HG03097 (cell line): ENCODE data around the gene GNL1.
"Not testable (repeated sequence)": the region's sequence is repeated elsewhere in the genome, so short reads cannot be mapped to it uniquely, and the experiment has no call there.

Experiments
- ATAC-seq: cut with Tn5 transposase; IDR thresholded peaks from one replicate; pipeline ENCODE4 v1.9.1; 2021; ENCODE audit not compliant: unreplicated experiment, low FRiP score

The GNL1 gene

DNA sequence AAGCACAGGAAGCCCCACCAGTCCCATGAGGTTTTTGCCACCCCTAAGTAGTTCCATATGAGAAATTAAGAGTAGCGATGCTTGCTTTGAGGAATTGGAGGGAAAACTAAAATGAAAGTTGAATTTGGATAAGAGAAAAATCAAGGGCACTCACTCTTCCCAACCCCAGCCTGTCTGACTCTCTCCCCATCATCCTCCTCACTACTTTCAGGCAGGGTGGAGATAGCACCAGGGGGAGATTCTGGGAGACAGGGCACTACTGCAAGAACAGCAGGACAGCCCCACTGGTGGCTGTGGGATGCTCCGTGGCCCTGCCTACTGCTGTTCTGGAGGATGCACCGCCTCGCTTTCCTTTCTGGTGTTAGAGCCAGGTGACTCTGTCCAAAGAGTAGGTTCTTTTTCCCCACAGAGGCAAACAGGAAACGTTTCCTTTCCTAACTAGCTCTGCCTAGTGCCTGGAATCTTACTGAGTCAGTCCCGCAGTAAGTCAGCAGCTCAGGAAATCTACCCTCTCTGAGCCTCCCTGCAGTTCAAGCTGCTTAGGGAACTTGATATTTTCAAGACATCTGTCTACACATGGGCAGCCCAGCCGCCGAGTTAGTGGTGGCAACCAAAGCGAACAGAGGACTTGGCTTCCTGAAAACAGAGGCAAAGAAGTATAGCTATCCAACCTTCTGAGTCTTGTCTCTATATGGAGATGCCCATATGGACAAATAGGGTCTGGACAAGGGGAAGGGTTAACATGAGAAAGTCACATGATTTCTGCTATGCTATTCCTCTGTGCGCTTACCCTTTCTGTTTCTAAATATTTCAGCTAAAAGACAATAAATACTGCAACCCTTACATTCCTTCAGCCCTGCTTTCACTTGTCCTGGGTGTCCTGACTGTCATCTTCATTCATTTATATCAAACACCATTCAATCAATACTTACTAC is 55.6 kb downstream of the GNL1 start:
- ATAC-seq = no peak

DNA sequence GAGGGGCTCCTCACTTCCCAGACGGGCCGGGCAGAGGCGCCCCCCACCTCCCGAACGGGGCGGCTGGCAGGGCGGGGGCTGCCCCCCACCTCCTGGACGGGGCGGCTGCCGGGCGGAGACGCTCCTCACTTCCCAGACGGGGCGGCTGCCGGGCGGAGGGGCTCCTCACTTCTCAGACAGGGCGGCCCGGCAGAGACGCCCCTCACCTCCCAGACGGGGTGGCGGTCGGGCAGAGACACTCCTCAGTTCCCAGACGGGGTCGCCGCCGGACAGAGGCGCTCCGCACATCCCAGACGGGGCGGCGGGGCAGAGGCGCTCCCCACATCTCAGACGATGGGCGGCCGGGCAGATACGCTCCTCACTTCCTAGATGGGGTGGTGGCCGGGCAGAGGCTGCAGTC is 57.6 kb downstream of the GNL1 start:
- ATAC-seq = not testable (repeated sequence)

DNA sequence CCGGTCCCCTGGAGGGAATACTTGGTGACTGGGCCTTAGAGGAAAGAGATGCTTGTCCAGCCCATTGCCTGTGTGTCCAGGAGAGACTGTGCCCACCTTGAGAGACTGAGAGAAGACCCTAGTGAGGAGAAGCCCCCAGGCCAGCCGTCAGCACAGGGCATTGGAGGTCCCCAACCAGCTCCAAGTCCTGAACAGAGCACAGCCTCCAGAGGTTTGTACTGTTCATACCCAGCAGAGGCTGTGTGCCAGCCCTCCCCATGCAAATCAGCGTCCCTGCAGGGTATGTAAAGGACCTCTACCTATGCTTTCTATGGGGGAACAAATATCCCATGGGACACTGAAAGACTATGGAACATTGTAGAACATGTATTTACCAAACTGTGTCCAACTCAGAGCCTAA is 58.6 kb downstream of the GNL1 start:
- no peak for ATAC-seq

DNA sequence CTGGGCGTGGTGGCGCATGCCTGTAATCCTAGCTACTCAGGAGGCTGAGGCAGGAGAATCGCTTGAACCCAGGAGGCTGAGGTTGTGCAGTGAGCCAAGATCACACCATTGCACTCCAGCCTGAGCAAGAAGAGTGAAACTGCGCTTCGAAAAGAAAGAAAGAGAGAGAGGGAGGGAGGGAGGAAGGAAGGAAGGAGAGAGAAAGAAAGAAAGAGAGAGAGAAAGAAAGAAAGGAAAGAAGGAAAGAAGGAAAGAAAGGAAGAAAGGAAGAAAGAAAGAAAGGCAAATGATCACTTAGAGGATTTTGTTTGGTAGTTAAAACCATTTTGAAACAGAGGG is 59.1 kb downstream of the GNL1 start:
- not testable (repeated sequence) for ATAC-seq

DNA sequence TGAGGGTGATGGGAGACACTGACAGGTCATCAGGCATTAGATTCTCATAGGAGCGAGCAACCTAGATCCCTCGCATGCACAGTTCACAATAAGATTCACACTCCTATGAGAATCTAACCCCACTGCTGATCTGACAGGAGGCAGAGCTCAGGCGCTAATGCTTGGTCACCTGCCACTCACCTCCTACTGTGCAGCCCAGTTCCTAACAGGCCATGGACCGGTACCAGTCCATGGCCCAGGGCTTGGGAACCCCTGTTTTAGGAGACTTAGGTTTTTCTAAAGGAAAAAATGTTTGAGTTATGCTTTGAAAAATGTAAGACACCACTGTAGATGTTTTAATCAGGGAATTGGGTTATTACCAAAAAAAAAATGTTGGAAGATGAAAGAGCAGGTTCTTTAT is 60.3 kb downstream of the GNL1 start:
- ATAC-seq = no peak

DNA sequence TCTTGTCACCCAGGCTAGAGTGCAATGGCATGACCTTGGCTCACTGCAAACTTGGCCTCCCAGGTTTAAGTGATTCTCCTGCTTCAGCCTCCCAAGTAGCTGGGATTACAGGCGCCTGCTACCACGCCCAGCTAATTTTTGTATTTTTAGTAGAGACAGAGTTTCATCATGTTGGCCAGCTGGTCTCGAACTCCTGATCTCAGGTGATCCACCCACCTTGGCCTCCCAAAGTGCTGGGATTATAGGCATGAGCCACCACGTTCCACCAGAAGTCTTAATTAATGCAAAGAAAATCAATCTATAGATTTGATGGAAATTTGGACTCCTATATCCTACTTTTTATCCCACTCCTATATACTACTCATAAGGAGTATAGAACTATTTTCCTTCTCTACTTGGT is 61.2 kb downstream of the GNL1 start:
- not testable (repeated sequence) for ATAC-seq

DNA sequence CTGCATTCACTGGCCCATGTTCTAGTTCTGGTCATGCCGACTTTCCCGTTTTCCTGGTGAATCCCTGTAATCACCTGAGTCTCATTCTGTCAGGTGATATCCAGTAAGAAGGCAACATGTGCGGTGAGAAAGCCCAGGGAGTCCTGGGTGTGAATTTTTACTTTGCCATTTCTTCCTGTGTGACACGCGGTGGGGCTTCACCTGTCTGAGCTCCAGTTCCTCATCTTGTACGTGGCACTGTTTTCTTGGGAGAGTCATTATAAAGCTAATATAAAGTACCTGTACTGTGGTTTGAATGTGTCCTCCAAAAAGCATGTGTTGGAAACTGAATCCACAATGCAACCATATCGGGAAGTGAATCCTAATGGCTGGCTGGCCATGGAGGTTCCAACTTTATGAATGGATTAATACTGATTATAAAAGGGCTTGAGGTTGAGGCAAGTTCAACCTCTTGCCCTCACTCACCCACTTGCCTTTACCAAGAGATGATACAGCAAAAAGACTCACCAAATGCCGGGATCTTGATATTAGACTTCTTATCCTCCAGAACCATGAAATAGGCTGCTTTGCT is 61.9 kb downstream of the GNL1 start:
- ATAC-seq = no peak

DNA sequence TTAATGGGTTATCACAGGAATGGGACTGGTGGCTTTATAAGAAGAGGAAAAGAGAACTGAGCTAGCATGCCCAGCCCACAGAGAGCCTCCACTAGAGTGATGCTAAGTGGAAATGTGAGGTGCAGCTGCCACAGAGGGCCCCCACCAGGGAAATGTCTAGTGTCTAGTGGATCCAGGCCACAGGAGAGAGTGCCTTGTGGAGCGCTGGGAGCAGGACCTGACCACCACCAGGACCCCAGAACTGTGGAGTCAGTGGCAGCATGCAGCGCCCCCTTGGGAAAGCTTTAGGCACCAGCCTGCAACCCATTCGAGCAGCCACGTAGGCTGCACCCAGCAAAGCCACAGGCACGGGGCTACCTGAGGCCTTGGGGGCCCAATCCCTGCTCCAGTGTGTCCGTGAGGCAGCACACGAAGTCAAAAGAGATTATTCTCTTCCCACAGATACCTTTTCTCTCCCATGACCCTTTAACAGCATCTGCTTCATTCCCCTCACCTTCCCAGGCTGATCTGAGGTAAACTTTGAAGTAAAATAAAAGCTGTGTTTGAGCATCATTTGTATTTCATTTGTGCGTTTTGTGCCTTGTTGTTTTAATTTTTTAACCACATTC is 62.5 kb downstream of the GNL1 start:
- ATAC-seq = no peak

DNA sequence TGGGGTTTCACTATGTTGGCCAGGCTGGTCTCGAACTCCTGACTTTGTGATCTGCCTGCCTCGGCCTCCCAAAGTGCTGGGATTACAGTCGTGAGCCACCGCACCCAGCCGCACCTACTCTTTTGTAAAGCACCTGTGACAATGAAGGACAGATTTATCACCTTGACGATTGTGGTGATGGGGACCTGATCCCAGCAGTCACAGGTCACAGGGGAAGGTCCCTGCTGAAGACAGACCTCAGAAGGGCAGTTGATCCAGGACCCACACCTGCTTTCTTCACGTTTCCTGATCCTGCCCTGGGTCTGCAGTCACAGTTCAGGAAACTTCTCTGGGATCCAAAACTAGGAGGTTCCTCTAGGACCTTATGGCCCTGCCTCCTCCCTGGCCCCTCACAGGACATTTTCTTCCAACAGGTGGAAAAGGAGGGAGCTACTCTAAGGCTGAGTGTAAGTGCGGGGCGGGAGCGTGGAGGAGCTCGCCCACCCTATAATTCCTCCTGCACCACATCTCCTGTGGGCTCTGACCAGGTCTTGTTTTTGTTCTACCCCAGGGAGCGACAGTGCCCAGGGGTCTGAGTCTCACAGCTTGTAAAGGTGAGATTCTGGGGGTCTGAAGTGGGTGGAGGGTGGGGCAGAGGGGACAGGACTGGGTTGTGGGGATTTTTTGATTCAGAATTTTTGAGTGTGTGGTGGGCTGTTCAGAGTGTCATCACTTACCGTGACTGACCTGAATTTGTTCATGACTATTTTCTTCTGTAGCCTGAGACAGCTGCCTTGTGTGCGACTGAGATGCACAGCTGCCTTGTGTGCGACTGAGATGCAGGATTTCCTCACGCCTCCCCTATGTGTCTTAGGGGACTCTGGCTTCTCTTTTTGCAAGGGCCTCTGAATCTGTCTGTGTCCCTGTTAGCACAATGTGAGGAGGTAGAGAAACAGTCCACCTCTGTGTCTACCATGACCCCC is 64.0 kb downstream of the GNL1 start:
- ATAC-seq = no peak
